ENCODE results near the gene KIF17. TPM values are rescaled to one million over a fixed set of nuclear protein-coding genes. Genes with fewer than 3 reads are reported as not detected.

Gene KIF17
- total RNA-seq (2014; rRNA removed; shearing (Covaris generic)), result 0.40 and 1.1 TPM in 2 replicates

GRCh38 chr1:20717452-20718342 is at the start of gene KIF17:
Gene KIF17, minus strand, starts transcription at chr1:20718007. Its CDS starts 301 bp downstream, at chr1:20717706.

GRCh38 chr1:20732588-20733359 is 15.0 kb upstream of the KIF17 start, which contains the start of gene SH2D5:
Gene SH2D5, minus strand, starts transcription at chr1:20732703. Its CDS starts 4,659 bp downstream, at chr1:20728044.

GRCh38 chr1:20661207-20662109 is 56.3 kb downstream of the KIF17 start, which contains the start of gene DDOST:
Gene DDOST, minus strand, starts transcription at chr1:20661369. Its CDS starts 19 bp downstream, at chr1:20661350.

GRCh38 chr1:20633190-20634064 is 84.4 kb downstream of the KIF17 start, which contains the start of gene PINK1:
Gene PINK1, plus strand, starts transcription at chr1:20633458. Its CDS starts 91 bp downstream, at chr1:20633549.

Other genes with a start within 250 kb of the KIF17 start
- gene CAMK2N1, start 231.8 kb downstream of the KIF17 start, total RNA-seq (2014; rRNA removed; shearing (Covaris generic)), result 6.0 and 7.2 TPM in 2 replicates
- 24.0 and 24.5 TPM in 2 replicates for gene MUL1, start 209.9 kb downstream of the KIF17 start, total RNA-seq (2014; rRNA removed; shearing (Covaris generic))
- not detected in 2 replicates for gene FAM43B, start 165.4 kb downstream of the KIF17 start, total RNA-seq (2014; rRNA removed; shearing (Covaris generic))
- not detected in 2 replicates for gene CDA, start 128.9 kb downstream of the KIF17 start, total RNA-seq (2014; rRNA removed; shearing (Covaris generic))
- 21.6 and 27.6 TPM in 2 replicates for gene PINK1, start 84.5 kb downstream of the KIF17 start, total RNA-seq (2014; rRNA removed; shearing (Covaris generic))
- 312 and 325 TPM in 2 replicates for gene DDOST, start 56.6 kb downstream of the KIF17 start, total RNA-seq (2014; rRNA removed; shearing (Covaris generic))
- gene SH2D5, start 14.7 kb upstream of the KIF17 start, total RNA-seq (2014; rRNA removed; shearing (Covaris generic)), result 1.7 and 2.8 TPM in 2 replicates
- gene HP1BP3, start 69.3 kb upstream of the KIF17 start, total RNA-seq (2014; rRNA removed; shearing (Covaris generic)), result 298 and 370 TPM in 2 replicates